Measurements from ENCODE around the gene DHRS4L2.
A peak's percentile ranks its signal among the peaks of the same experiment; 100 is the strongest.
"Not testable (repeated sequence)": the region's sequence is repeated elsewhere in the genome, so short reads cannot be mapped to it uniquely, and the experiment has no call there.

The DHRS4L2 gene

GRCh38 chr14:24019944-24020343 lies 31.2 kb downstream of the DHRS4L2 start:
- DNase-seq (ENCODE audit: low read depth) = not testable (repeated sequence)

GRCh38 chr14:24020520-24020919 lies 31.8 kb downstream of the DHRS4L2 start:
- DNase-seq (ENCODE audit: low read depth) = not testable (repeated sequence)

- not testable (repeated sequence) for DNase-seq (ENCODE audit: low read depth)
Measured at GRCh38 chr14:24024939-24025418, 36.2 kb downstream of the DHRS4L2 start.

- DNase-seq (ENCODE audit: low read depth) = not testable (repeated sequence)
Measured at GRCh38 chr14:24029687-24030086, 41.0 kb downstream of the DHRS4L2 start.

- DNase-seq (ENCODE audit: low read depth) = not testable (repeated sequence)
Measured at GRCh38 chr14:24031331-24031730, 42.6 kb downstream of the DHRS4L2 start.

- DNase-seq (ENCODE audit: low read depth) = no peak
Measured at GRCh38 chr14:24032727-24033418, 44.1 kb downstream of the DHRS4L2 start.

- DNase-seq (ENCODE audit: low read depth) = not testable (repeated sequence)
Measured at GRCh38 chr14:24035769-24036168, 47.0 kb downstream of the DHRS4L2 start.

GRCh38 chr14:24036169-24036962 lies 47.6 kb downstream of the DHRS4L2 start:
- peak; percentile 48 for DNase-seq (ENCODE audit: low read depth)

GRCh38 chr14:24036963-24037657 lies 48.4 kb downstream of the DHRS4L2 start:
- DNase-seq (ENCODE audit: low read depth) = not testable (repeated sequence)

GRCh38 chr14:24037658-24038037 lies 48.9 kb downstream of the DHRS4L2 start:
- DNase-seq (ENCODE audit: low read depth) = no peak

- DNase-seq (ENCODE audit: low read depth) = no peak
Measured at GRCh38 chr14:24038686-24039085, 50.0 kb downstream of the DHRS4L2 start.

GRCh38 chr14:24040692-24041091 lies 52.0 kb downstream of the DHRS4L2 start:
- DNase-seq (ENCODE audit: low read depth) = no peak

GRCh38 chr14:24042746-24043145 lies 54.0 kb downstream of the DHRS4L2 start:
- DNase-seq (ENCODE audit: low read depth) = no peak

GRCh38 chr14:24049002-24049401 lies 60.3 kb downstream of the DHRS4L2 start:
- not testable (repeated sequence) for DNase-seq (ENCODE audit: low read depth)

- not testable (repeated sequence) for DNase-seq (ENCODE audit: low read depth)
Measured at GRCh38 chr14:24050753-24051152, 62.0 kb downstream of the DHRS4L2 start.

GRCh38 chr14:24051176-24051788 lies 62.6 kb downstream of the DHRS4L2 start:
- no peak for DNase-seq (ENCODE audit: low read depth)

GRCh38 chr14:24051789-24052655 lies 63.3 kb downstream of the DHRS4L2 start, which contains the start of gene CARMIL3:
Gene CARMIL3 (plus strand): TSS chr14:24052009. CDS start chr14:24052154, 145 bp downstream.
- DNase-seq (ENCODE audit: low read depth) = peak; percentile 44

- peak; percentile 66 for DNase-seq (ENCODE audit: low read depth)
Measured at GRCh38 chr14:24052656-24053547, 64.2 kb downstream of the DHRS4L2 start.

- DNase-seq (ENCODE audit: low read depth) = no peak
Measured at GRCh38 chr14:24053548-24054323, 65.0 kb downstream of the DHRS4L2 start.
